A549 (cell line): ENCODE results near the gene FUOM. TPM values are rescaled to one million over a fixed set of nuclear protein-coding genes. Genes with fewer than 3 reads are reported as not detected.

ENCODE experiments used
- ATOH8 ChIP-seq: fragments of 250-450 bp; sonication (Bioruptor Pico); IDR thresholded peaks from 2 replicates; pipeline ENCODE4 v1.5.0; 2020; ENCODE audit warnings: low read depth, mild to moderate bottlenecking, moderate library complexity
- BCL3 ChIP-seq: fragments of >200 bp; sonication (Bioruptor Twin); formaldehyde crosslinking; IDR thresholded peaks from 3 replicates; pipeline ENCODE4 v1.6.1; 2016
- CBX2 ChIP-seq: fragments of 200-600 bp; sonication (generic); IDR thresholded peaks from 2 replicates; pipeline ENCODE4 v1.6.1; 2016; ENCODE audit warnings: low read depth, mild to moderate bottlenecking, borderline replicate concordance
- CBX8 ChIP-seq: fragments of 200-600 bp; sonication (generic); IDR thresholded peaks from 2 replicates; pipeline ENCODE4 v1.6.1; 2016
- CHD2 ChIP-seq: fragments of 150-350 bp; IDR thresholded peaks from 2 replicates; pipeline ENCODE4 v1.6.1; 2014; ENCODE audit warnings: low read length; ENCODE audit not compliant: partially characterized antibody
- CHD4 ChIP-seq: fragments of 200-600 bp; sonication (generic); IDR thresholded peaks from 2 replicates; pipeline ENCODE4 v1.6.1; 2016; ENCODE audit warnings: antibody characterized with exemption, mild to moderate bottlenecking, borderline replicate concordance
- CTCF ChIP-seq: fragments of >200 bp; sonication (Bioruptor Twin); formaldehyde crosslinking; IDR thresholded peaks from 3 replicates; pipeline ENCODE4 v1.5.1; 2016
- EHF ChIP-seq: fragments of 250-450 bp; sonication (Bioruptor Pico); IDR thresholded peaks from 2 replicates; pipeline ENCODE4 v1.5.0; 2020; ENCODE audit warnings: mild to moderate bottlenecking
- EHMT2 ChIP-seq: fragments of 200-600 bp; sonication (generic); IDR thresholded peaks from 2 replicates; pipeline ENCODE4 v1.6.1; 2016; ENCODE audit warnings: antibody characterized with exemption, low read depth, mild to moderate bottlenecking, moderate library complexity
- EP300 ChIP-seq, 2 experiments: fragments of >200 bp; sonication (Bioruptor Twin); formaldehyde crosslinking; IDR thresholded peaks; 2 replicates in 1 of 2; 3 replicates in 1 of 2; pipeline ENCODE4 v1.6.1; 2016 to 2017
- ESRRA ChIP-seq: fragments of 150-350 bp; IDR thresholded peaks from 2 replicates; pipeline ENCODE4 v1.6.1; 2014; ENCODE audit warnings: mild to moderate bottlenecking, low read length, borderline replicate concordance
- FOSL2 ChIP-seq, 2 experiments: fragments of 450-650 bp in 1 of 2; fragments of >200 bp in 1 of 2; sonication (Bioruptor Twin) in 1 of 2; formaldehyde crosslinking; IDR thresholded peaks; 2 replicates each; pipeline versions ENCODE4 v1.5.0 to v1.6.1; 2016 to 2020; ENCODE audit warnings: mild to moderate bottlenecking in 1 of 2, moderate library complexity in 1 of 2
- FOXS1 ChIP-seq: fragments of 250-450 bp; sonication (Bioruptor Pico); IDR thresholded peaks from 2 replicates; pipeline ENCODE4 v1.5.0; 2020; ENCODE audit warnings: mild to moderate bottlenecking, moderate library complexity
- HES2 ChIP-seq: fragments of >200 bp; sonication (Bioruptor Twin); formaldehyde crosslinking; IDR thresholded peaks from 2 replicates; pipeline ENCODE4 v1.6.1; 2016
- HEYL ChIP-seq: fragments of 250-450 bp; sonication (Bioruptor Pico); IDR thresholded peaks from 2 replicates; pipeline ENCODE4 v1.8.0; 2021; ENCODE audit warnings: mild to moderate bottlenecking, moderate library complexity
- HMGXB4 ChIP-seq: fragments of 250-450 bp; sonication (Bioruptor Pico); IDR thresholded peaks from 2 replicates; pipeline ENCODE4 v1.5.0; 2021; ENCODE audit warnings: mild to moderate bottlenecking, moderate library complexity, borderline replicate concordance
- HOXB13 ChIP-seq: fragments of 250-450 bp; sonication (Bioruptor Pico); IDR thresholded peaks from 2 replicates; pipeline ENCODE4 v1.5.0; 2020; ENCODE audit warnings: low read depth, mild to moderate bottlenecking, moderate library complexity
- HOXB5 ChIP-seq: fragments of 250-450 bp; sonication (Bioruptor Pico); IDR thresholded peaks from 2 replicates; pipeline ENCODE4 v1.5.0; 2020; ENCODE audit warnings: mild to moderate bottlenecking, moderate library complexity
- KDM1A ChIP-seq: fragments of 200-600 bp; sonication (generic); IDR thresholded peaks from 2 replicates; pipeline ENCODE4 v1.6.1; 2016; ENCODE audit warnings: low read depth, mild to moderate bottlenecking
- MAFK ChIP-seq: fragments of 450-650 bp; IDR thresholded peaks from 2 replicates; pipeline ENCODE4 v1.6.1; 2014; ENCODE audit not compliant: partially characterized antibody
- MAZ ChIP-seq: fragments of 150-350 bp; IDR thresholded peaks from 2 replicates; pipeline ENCODE4 v1.6.1; 2014; ENCODE audit warnings: antibody characterized with exemption, low read depth, low read length, borderline replicate concordance
- MYC ChIP-seq: IDR thresholded peaks from 2 replicates; pipeline ENCODE4 v1.6.1; 2012; ENCODE audit warnings: mild to moderate bottlenecking, inconsistent platforms, low read length, improper control_type of control experiment, borderline replicate concordance
- NPAS2 ChIP-seq: fragments of 250-450 bp; sonication (Bioruptor Pico); IDR thresholded peaks from 2 replicates; pipeline ENCODE4 v1.8.0; 2022; ENCODE audit warnings: mild to moderate bottlenecking, moderate library complexity, borderline replicate concordance
- NR3C1 ChIP-seq: fragments of >200 bp; sonication (Bioruptor Twin); formaldehyde crosslinking; IDR thresholded peaks from 3 replicates; pipeline ENCODE4 v1.6.1; 2017
- POLR2AphosphoS2 ChIP-seq: conservative IDR thresholded peaks from 2 replicates; pipeline ENCODE4 v1.6.1; 2012; ENCODE audit warnings: low read length, improper control_type of control experiment, inconsistent platforms
- RARB ChIP-seq: fragments of 250-450 bp; sonication (Bioruptor Pico); IDR thresholded peaks from 2 replicates; pipeline ENCODE4 v1.8.0; 2021; ENCODE audit warnings: mild to moderate bottlenecking, moderate library complexity
- RCOR1 ChIP-seq: fragments of 150-350 bp; IDR thresholded peaks from 2 replicates; pipeline ENCODE4 v1.6.1; 2014; ENCODE audit warnings: antibody characterized with exemption, low read length, low read depth
- REST ChIP-seq: fragments of 200-600 bp; sonication (generic); IDR thresholded peaks from 2 replicates; pipeline ENCODE4 v1.6.1; 2016; ENCODE audit warnings: antibody characterized with exemption, mild to moderate bottlenecking, moderate library complexity
- RNF2 ChIP-seq: fragments of 200-600 bp; sonication (generic); IDR thresholded peaks from 2 replicates; pipeline ENCODE4 v1.6.1; 2016; ENCODE audit warnings: low read depth, mild to moderate bottlenecking, antibody characterized with exemption, moderate library complexity, borderline replicate concordance
- SMC3 ChIP-seq: fragments of >200 bp; sonication (Bioruptor Twin); formaldehyde crosslinking; IDR thresholded peaks from 3 replicates; pipeline ENCODE4 v1.6.1; 2018; ENCODE audit warnings: inconsistent platforms
- SREBF2 ChIP-seq: fragments of 450-650 bp; IDR thresholded peaks from 2 replicates; pipeline ENCODE4 v1.6.1; 2014; ENCODE audit warnings: mild to moderate bottlenecking, moderate library complexity
- TFCP2L1 ChIP-seq: fragments of 250-450 bp; sonication (Bioruptor Pico); IDR thresholded peaks from 2 replicates; pipeline ENCODE4 v1.5.0; 2021; ENCODE audit warnings: mild to moderate bottlenecking
- TP53 ChIP-seq: fragments of 250-450 bp; sonication (Bioruptor Pico); IDR thresholded peaks from 2 replicates; pipeline ENCODE4 v1.5.0; 2021; ENCODE audit warnings: mild to moderate bottlenecking, moderate library complexity
- ZNF302 ChIP-seq: fragments of 250-450 bp; sonication (Bioruptor Pico); IDR thresholded peaks from 2 replicates; pipeline ENCODE4 v1.9.0; 2021; ENCODE audit warnings: inconsistent platforms, mild to moderate bottlenecking, moderate library complexity
- polyA plus RNA-seq, 4 experiments: library from polyadenylated mRNA; depleted of rRNA in 3 of 4; stranded (reverse); fragments of >200 nt; fragmentation: RNase III in 1 of 4; extraction: RNeasy Plus Mini Kit Qiagen cat#74134 plus additional on column Dnase treatment in 1 of 4; gene quantifications; 2 replicates in 3 of 4; 3 replicates in 1 of 4; pipeline ENCODE4 v1.2.3, GENCODE V29; 2011 to 2017

The FUOM gene
- polyA plus RNA-seq, 2 of the 4 experiments (the other 2 are of a cell fraction) = 6.8 to 8.1 TPM

- TF ChIP-seq ATOH8 (no peak), KDM1A (no peak), FOXS1 (CRISPR knock-in tag) (no peak), CTCF (no peak), EHMT2 (no peak), CHD2 (no peak), SMC3 (no peak), SREBF2 (no peak), HOXB13 (no peak), POLR2AphosphoS2 (no peak), CHD4 (no peak), RCOR1 (no peak), ESRRA (no peak), FOSL2 (IDR thresholded peaks at IDR 0.05) (no peak), FOSL2 (CRISPR knock-in tag; IDR thresholded peaks at IDR 0.05) (no peak), EP300 (IDR thresholded peaks at IDR 0.05) (no peak), RNF2 (no peak), BCL3 (peak; percentile 78; the same call in 2 of the 3 replicates), NR3C1 (no peak), HEYL (CRISPR knock-in tag) (no peak), MAFK (no peak), EHF (no peak), NPAS2 (CRISPR knock-in tag) (no peak), CBX2 (no peak), HES2 (no peak), HOXB5 (CRISPR knock-in tag) (no peak; the same call in 1 of the 2 replicates), HMGXB4 (CRISPR knock-in tag) (no peak), MYC (peak; percentile 87), CBX8 (no peak), TFCP2L1 (CRISPR knock-in tag) (no peak), RARB (no peak), TP53 (no peak), REST (no peak), ZNF302 (no peak), MAZ (no peak)
Measured at GRCh38 chr10:133394064-133394663, 36.3 kb upstream of the FUOM start, which contains the start of gene MTG1 (continued).
